ENCODE results near the gene HNF4A. TPM values are rescaled to one million over a fixed set of nuclear protein-coding genes. Genes with fewer than 3 reads are reported as not detected.

The HNF4A gene
- total RNA-seq, 1 donor = not detected

- DNase-seq (ENCODE audit: low read depth) = no peak
These were observed 122.7 kb downstream of the HNF4A start for GRCh38 chr20:44478206-44478605.

DNA sequence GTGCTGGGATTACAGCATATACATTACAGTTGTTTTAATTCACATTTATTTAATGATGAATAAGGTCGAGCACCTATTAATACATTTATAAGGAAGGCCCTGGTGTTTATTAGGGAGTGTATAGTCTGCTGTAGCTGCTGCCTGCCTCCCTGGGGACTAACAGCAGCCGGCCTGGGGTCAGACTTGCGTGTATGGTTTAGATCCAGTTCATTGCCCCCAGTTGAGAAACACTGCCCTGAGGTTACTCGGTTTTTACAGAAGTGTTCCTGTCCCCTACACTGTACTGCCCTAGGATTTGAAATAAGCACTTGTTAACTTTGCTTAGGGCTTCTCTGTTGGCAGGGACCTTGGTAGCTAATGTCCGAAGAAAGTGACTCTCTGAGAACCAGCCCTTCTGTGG lies 124.1 kb downstream of the HNF4A start:
- DNase-seq (ENCODE audit: low read depth) = no peak
- TF ChIP-seq, protein P1, sequence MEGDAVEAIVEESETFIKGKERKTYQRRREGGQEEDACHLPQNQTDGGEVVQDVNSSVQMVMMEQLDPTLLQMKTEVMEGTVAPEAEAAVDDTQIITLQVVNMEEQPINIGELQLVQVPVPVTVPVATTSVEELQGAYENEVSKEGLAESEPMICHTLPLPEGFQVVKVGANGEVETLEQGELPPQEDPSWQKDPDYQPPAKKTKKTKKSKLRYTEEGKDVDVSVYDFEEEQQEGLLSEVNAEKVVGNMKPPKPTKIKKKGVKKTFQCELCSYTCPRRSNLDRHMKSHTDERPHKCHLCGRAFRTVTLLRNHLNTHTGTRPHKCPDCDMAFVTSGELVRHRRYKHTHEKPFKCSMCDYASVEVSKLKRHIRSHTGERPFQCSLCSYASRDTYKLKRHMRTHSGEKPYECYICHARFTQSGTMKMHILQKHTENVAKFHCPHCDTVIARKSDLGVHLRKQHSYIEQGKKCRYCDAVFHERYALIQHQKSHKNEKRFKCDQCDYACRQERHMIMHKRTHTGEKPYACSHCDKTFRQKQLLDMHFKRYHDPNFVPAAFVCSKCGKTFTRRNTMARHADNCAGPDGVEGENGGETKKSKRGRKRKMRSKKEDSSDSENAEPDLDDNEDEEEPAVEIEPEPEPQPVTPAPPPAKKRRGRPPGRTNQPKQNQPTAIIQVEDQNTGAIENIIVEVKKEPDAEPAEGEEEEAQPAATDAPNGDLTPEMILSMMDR (IDR thresholded peaks at IDR 0.05; ENCODE audit: insufficient read depth, low read depth, low read length) = no peak
- no peak overlapping the region for H3K4me3 ChIP-seq (ENCODE audit: low read depth, low read length)

More at GRCh38 chr20:44478206-44478605, 122.7 kb downstream of the HNF4A start:
- no peak overlapping the region for H3K4me3 ChIP-seq (ENCODE audit: low read depth, low read length)
- TF ChIP-seq, protein P1 (IDR thresholded peaks at IDR 0.05; ENCODE audit: insufficient read depth, low read depth, low read length) = no peak

DNA sequence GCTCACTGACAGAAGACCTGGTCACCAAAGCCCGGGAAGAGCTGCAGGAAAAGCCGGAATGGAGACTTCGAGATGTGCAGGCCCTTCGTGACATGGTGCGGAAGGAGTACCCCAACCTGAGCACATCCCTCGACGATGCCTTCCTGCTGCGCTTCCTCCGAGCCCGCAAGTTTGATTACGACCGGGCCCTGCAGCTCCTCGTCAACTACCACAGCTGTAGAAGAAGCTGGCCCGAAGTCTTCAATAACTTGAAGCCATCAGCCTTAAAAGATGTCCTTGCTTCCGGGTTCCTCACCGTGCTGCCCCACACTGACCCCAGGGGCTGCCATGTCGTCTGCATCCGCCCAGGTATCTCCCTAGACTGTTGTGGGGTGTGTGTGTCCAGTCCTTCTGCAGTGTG lies 124.6 kb downstream of the HNF4A start:
- no peak for DNase-seq (ENCODE audit: low read depth)
- TF ChIP-seq, protein P1 (IDR thresholded peaks at IDR 0.05; ENCODE audit: insufficient read depth, low read depth, low read length) = no peak
- H3K4me3 ChIP-seq (ENCODE audit: low read depth, low read length) = no peak overlapping the region

- no peak overlapping the region for H3K4me3 ChIP-seq (ENCODE audit: low read depth, low read length)
- TF ChIP-seq, protein P1 (IDR thresholded peaks at IDR 0.05; ENCODE audit: insufficient read depth, low read depth, low read length) = no peak
- DNase-seq (ENCODE audit: low read depth) = no peak
These were observed 126.4 kb downstream of the HNF4A start for GRCh38 chr20:44481719-44482416.

GRCh38 chr20:44483112-44483511 lies 127.6 kb downstream of the HNF4A start:
- H3K4me3 ChIP-seq (ENCODE audit: low read depth, low read length) = no peak overlapping the region
- TF ChIP-seq, protein P1 (IDR thresholded peaks at IDR 0.05; ENCODE audit: insufficient read depth, low read depth, low read length) = no peak
- no peak for DNase-seq (ENCODE audit: low read depth)

Small RNA genes within 50 kb of the gene (small RNA-seq; reads per million reads assigned to genes)
- not detected for gene MIR3646
- not detected for gene RF00019
- gene RPL37AP1 = not detected

Other genes starting within 250 kb of the HNF4A start
- 37.4 and 50.5 TPM in 2 replicates for gene JPH2, start 168.5 kb upstream of the HNF4A start, total RNA-seq
- 28.7 and 45.8 TPM in 2 replicates for gene OSER1, start 144.9 kb upstream of the HNF4A start, total RNA-seq
- gene GDAP1L1, start 108.4 kb upstream of the HNF4A start, total RNA-seq = not detected in 2 replicates
- 8.7 and 10.8 TPM in 2 replicates for gene FITM2, start 44.5 kb upstream of the HNF4A start, total RNA-seq
- gene R3HDML, start 18.7 kb upstream of the HNF4A start, total RNA-seq = not detected in 2 replicates
- 16.1 and 22.9 TPM in 2 replicates for gene TTPAL, start 120.2 kb downstream of the HNF4A start, total RNA-seq
- 90.5 and 136 TPM in 2 replicates for gene SERINC3, start 166.4 kb downstream of the HNF4A start, total RNA-seq
- gene PKIG, start 226.9 kb downstream of the HNF4A start, total RNA-seq = 160 and 220 TPM in 2 replicates